A549 (cell line): ENCODE results near the gene ELF4. TPM values are rescaled to one million over a fixed set of nuclear protein-coding genes. Genes with fewer than 3 reads are reported as not detected.

ENCODE experiments used
- ATAC-seq, 2 experiments: fragments of 200-7000 bp in 1 of 2; fragments of >200 bp in 1 of 2; cut with Nextera tagmentation in 1 of 2; cut with Tn5 transposase in 1 of 2; 3 replicates each; pipeline versions ENCODE4 v1.8.0 to v1.9.1; 2018 to 2020; ENCODE audit warnings: mild to moderate bottlenecking in 1 of 2, moderate library complexity in 1 of 2
- CTCF ChIA-PET: fragments of 300-600 bp; sonication (Branson Sonifier 250); formaldehyde crosslinking; extraction: SDS; loops from one replicate; lab custom pipeline; 2021; ENCODE audit warnings: antibody characterized with exemption, inconsistent platforms; lab: Yijun Ruan, JAX
- POLR2A ChIA-PET: fragments of 350-600 bp; formaldehyde crosslinking; extraction: SDS; loops from one replicate; lab custom pipeline; 2021; ENCODE audit warnings: antibody characterized with exemption, inconsistent platforms; lab: Yijun Ruan, JAX
- DNase-seq, 2 experiments: peaks; one replicate each; pipeline versions ENCODE4 v3.0.0 to v3.0.0-alpha.2; 2011 to 2016; ENCODE audit warnings: low read depth in 1 of 2, low spot score in 1 of 2
- FAIRE-seq: peaks from 2 replicates; lab custom pipeline; 2011; peaks lifted over from hg19 to GRCh38; lab: Jason Lieb, UNC
- H3K27ac ChIP-seq, 2 experiments: fragments of >200 bp; sonication (Bioruptor Twin); formaldehyde crosslinking; 3 replicates each; pipeline ENCODE4 v1.5.1; 2016 to 2017
- H3K4me1 ChIP-seq: fragments of >200 bp; sonication (Bioruptor Twin); formaldehyde crosslinking; 3 replicates; pipeline ENCODE4 v1.6.1; 2016
- H3K4me2 ChIP-seq: fragments of >200 bp; sonication (Bioruptor Twin); formaldehyde crosslinking; 3 replicates; pipeline ENCODE4 v1.6.1; 2016
- H3K4me3 ChIP-seq: fragments of >200 bp; sonication (Bioruptor Twin); formaldehyde crosslinking; 3 replicates; pipeline ENCODE4 v1.5.1; 2016
- H3K9me3 ChIP-seq: fragments of >200 bp; sonication (Bioruptor Twin); formaldehyde crosslinking; 3 replicates; pipeline ENCODE4 v1.6.1; 2016
- CHD4 ChIP-seq: fragments of 200-600 bp; sonication (generic); IDR thresholded peaks from 2 replicates; pipeline ENCODE4 v1.6.1; 2016; ENCODE audit warnings: antibody characterized with exemption, mild to moderate bottlenecking, borderline replicate concordance
- EHF ChIP-seq: fragments of 250-450 bp; sonication (Bioruptor Pico); IDR thresholded peaks from 2 replicates; pipeline ENCODE4 v1.5.0; 2020; ENCODE audit warnings: mild to moderate bottlenecking
- ESRRA ChIP-seq: fragments of 150-350 bp; IDR thresholded peaks from 2 replicates; pipeline ENCODE4 v1.6.1; 2014; ENCODE audit warnings: mild to moderate bottlenecking, low read length, borderline replicate concordance
- FOSL2 ChIP-seq, 2 experiments: fragments of 450-650 bp in 1 of 2; fragments of >200 bp in 1 of 2; sonication (Bioruptor Twin) in 1 of 2; formaldehyde crosslinking; IDR thresholded peaks; 2 replicates each; pipeline versions ENCODE4 v1.5.0 to v1.6.1; 2016 to 2020; ENCODE audit warnings: mild to moderate bottlenecking in 1 of 2, moderate library complexity in 1 of 2
- GATA3 ChIP-seq: IDR thresholded peaks from 2 replicates; pipeline ENCODE4 v1.6.1; 2012; ENCODE audit warnings: borderline replicate concordance
- HEYL ChIP-seq: fragments of 250-450 bp; sonication (Bioruptor Pico); IDR thresholded peaks from 2 replicates; pipeline ENCODE4 v1.8.0; 2021; ENCODE audit warnings: mild to moderate bottlenecking, moderate library complexity
- HOXB5 ChIP-seq: fragments of 250-450 bp; sonication (Bioruptor Pico); IDR thresholded peaks from 2 replicates; pipeline ENCODE4 v1.5.0; 2020; ENCODE audit warnings: mild to moderate bottlenecking, moderate library complexity
- KDM1A ChIP-seq: fragments of 200-600 bp; sonication (generic); IDR thresholded peaks from 2 replicates; pipeline ENCODE4 v1.6.1; 2016; ENCODE audit warnings: low read depth, mild to moderate bottlenecking
- MAFK ChIP-seq: fragments of 450-650 bp; IDR thresholded peaks from 2 replicates; pipeline ENCODE4 v1.6.1; 2014; ENCODE audit not compliant: partially characterized antibody
- MYC ChIP-seq: IDR thresholded peaks from 2 replicates; pipeline ENCODE4 v1.6.1; 2012; ENCODE audit warnings: mild to moderate bottlenecking, inconsistent platforms, low read length, improper control_type of control experiment, borderline replicate concordance
- PHF8 ChIP-seq: fragments of 200-600 bp; sonication (generic); IDR thresholded peaks from 2 replicates; pipeline ENCODE4 v1.6.1; 2016; ENCODE audit warnings: low read depth, mild to moderate bottlenecking, antibody characterized with exemption, moderate library complexity, borderline replicate concordance
- POLR2A ChIP-seq: IDR thresholded peaks from 2 replicates; pipeline ENCODE4 v1.6.1; 2012; ENCODE audit warnings: mild to moderate bottlenecking, low read length
- POLR2AphosphoS2 ChIP-seq: conservative IDR thresholded peaks from 2 replicates; pipeline ENCODE4 v1.6.1; 2012; ENCODE audit warnings: low read length, improper control_type of control experiment, inconsistent platforms
- RAD21 ChIP-seq, 2 experiments: fragments of >200 bp in 1 of 2; sonication (Bioruptor Twin) in 1 of 2; formaldehyde crosslinking in 1 of 2; IDR thresholded peaks in 1 of 2; conservative IDR thresholded peaks in 1 of 2; 2 replicates in 1 of 2; 3 replicates in 1 of 2; pipeline ENCODE4 v1.6.1; 2012 to 2018; ENCODE audit warnings: inconsistent platforms in 1 of 2
- RARB ChIP-seq: fragments of 250-450 bp; sonication (Bioruptor Pico); IDR thresholded peaks from 2 replicates; pipeline ENCODE4 v1.8.0; 2021; ENCODE audit warnings: mild to moderate bottlenecking, moderate library complexity
- TP53 ChIP-seq: fragments of 250-450 bp; sonication (Bioruptor Pico); IDR thresholded peaks from 2 replicates; pipeline ENCODE4 v1.5.0; 2021; ENCODE audit warnings: mild to moderate bottlenecking, moderate library complexity
- ZFP36 ChIP-seq: fragments of 450-650 bp; IDR thresholded peaks from 2 replicates; pipeline ENCODE4 v1.6.1; 2014; ENCODE audit warnings: borderline replicate concordance; ENCODE audit not compliant: partially characterized antibody
- WGBS: methylation state at CpG from one replicate; pipeline ENCODE4 v1.1.6; 2017; ENCODE audit errors: missing lambda C conversion rate; 5-methylcytosine and 5-hydroxymethylcytosine counted together
- polyA plus RNA-seq, 4 experiments: library from polyadenylated mRNA; depleted of rRNA in 3 of 4; stranded (reverse); fragments of >200 nt; fragmentation: RNase III in 1 of 4; extraction: RNeasy Plus Mini Kit Qiagen cat#74134 plus additional on column Dnase treatment in 1 of 4; gene quantifications; 2 replicates in 3 of 4; 3 replicates in 1 of 4; pipeline ENCODE4 v1.2.3, GENCODE V29; 2011 to 2017
- TF ChIP-seq, protein P1 (sequence below): fragments of 250-450 bp; sonication (Bioruptor Pico); IDR thresholded peaks from 2 replicates; pipeline ENCODE4 v1.5.0; 2021; ENCODE audit warnings: mild to moderate bottlenecking, moderate library complexity, borderline replicate concordance
- TF ChIP-seq, protein P2 (sequence below): fragments of 200-600 bp; sonication (generic); IDR thresholded peaks from 2 replicates; pipeline ENCODE4 v1.6.1; 2016; ENCODE audit warnings: antibody characterized with exemption, mild to moderate bottlenecking, moderate library complexity
- TF ChIP-seq, protein P3 (sequence below): fragments of >200 bp; sonication (Bioruptor Twin); formaldehyde crosslinking; IDR thresholded peaks from 3 replicates; pipeline ENCODE4 v1.5.1; 2016
- TF ChIP-seq, protein P4 (sequence below): IDR thresholded peaks from 2 replicates; pipeline ENCODE4 v1.6.1; 2012
- TF ChIP-seq, protein P5 (sequence below): fragments of >200 bp; sonication (Bioruptor Twin); formaldehyde crosslinking; IDR thresholded peaks from 2 replicates; pipeline ENCODE4 v1.6.1; 2016

Gene ELF4
- polyA plus RNA-seq, 2 of the 4 experiments (the other 2 are of a cell fraction): 16.0 to 18.0 TPM

DNA sequence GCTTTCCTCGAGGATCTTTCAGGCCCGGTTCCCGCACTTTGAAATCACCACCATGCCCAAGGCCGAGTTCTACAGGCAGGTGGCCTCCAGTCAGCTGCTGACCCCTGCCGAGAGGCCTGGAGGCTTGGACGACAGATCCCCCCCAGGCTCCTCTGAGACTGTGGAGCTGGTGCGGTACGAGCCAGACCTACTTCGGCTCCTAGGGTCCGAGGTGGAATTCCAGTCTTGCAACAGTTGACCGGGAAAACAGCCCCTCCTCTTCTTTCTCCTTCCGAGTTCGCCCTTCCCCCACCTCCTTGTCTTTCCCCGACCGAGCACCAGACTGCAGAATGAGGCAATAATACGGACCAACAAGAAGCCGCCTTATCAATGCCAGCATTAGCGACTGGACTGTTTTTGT is 54.4 kb downstream of the ELF4 start:
- ChIA-PET CTCF (interaction anchor here (0.9 to 1.8 kb wide), 2 partner anchors 24 to 27 kb away, joined by 3 to 6 read pairs; no protein-coding TSS in a partner anchor), POLR2A (no interaction called here)
- WGBS: 89% methylated on average over 18 of the region's 18 CpGs
- no peak overlapping the region for H3K4me2 ChIP-seq
- no peak for TF ChIP-seq RARB
- no peak for TF ChIP-seq CHD4
- TF ChIP-seq TP53 (CRISPR knock-in tag): no peak
- TF ChIP-seq MAFK: no peak
- TF ChIP-seq, protein P1, sequence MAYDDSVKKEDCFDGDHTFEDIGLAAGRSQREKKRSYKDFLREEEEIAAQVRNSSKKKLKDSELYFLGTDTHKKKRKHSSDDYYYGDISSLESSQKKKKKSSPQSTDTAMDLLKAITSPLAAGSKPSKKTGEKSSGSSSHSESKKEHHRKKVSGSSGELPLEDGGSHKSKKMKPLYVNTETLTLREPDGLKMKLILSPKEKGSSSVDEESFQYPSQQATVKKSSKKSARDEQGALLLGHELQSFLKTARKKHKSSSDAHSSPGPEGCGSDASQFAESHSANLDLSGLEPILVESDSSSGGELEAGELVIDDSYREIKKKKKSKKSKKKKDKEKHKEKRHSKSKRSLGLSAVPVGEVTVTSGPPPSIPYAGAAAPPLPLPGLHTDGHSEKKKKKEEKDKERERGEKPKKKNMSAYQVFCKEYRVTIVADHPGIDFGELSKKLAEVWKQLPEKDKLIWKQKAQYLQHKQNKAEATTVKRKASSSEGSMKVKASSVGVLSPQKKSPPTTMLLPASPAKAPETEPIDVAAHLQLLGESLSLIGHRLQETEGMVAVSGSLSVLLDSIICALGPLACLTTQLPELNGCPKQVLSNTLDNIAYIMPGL (CRISPR knock-in tag): no peak
- TF ChIP-seq POLR2AphosphoS2: no peak
- no peak for TF ChIP-seq KDM1A
- no peaks in the 10 kb centered on the region for H3K9me3 ChIP-seq
- no peak overlapping the region for H3K4me3 ChIP-seq
- FAIRE-seq: no peak
- ATAC-seq: no peak
- H3K27ac ChIP-seq: no peak overlapping the region
- no peak for DNase-seq
- peaks cover 4% of the 10 kb centered on the region; the same call in 1 of the 3 replicates for H3K4me1 ChIP-seq

DNA sequence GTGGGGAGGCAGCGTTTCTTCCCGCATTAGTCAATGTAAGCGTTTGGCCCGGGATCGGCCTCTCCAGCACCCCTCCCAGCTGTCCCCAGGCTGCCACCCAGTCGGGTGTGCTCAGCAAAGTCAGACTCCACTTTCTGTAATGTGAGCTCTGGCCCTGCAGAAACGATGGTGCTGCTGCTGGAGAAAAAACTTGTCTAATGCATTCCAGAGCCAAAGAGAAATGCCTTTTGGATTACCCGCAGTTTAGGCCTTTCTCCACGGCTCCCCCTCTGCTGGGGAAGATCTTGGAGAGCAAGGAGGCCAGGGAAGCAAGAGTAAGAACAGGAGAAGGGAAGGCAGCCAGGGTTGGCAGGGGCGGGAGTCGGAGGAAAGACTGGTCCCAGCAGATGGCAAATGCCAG is 55.2 kb downstream of the ELF4 start:
- ChIA-PET POLR2A (no interaction called here), CTCF (interaction anchor here (0.9 to 1.8 kb wide), 2 partner anchors 25 to 26 kb away, joined by 3 to 6 read pairs; no protein-coding TSS in a partner anchor)
- Histone ChIP-seq H3K9me3 (no peaks in the 10 kb centered on the region), H3K4me1 (peaks cover 3% of the 10 kb centered on the region; the same call in 1 of the 3 replicates), H3K4me2 (no peak overlapping the region), H3K4me3 (no peak overlapping the region), H3K27ac (no peak overlapping the region)
- ATAC-seq (no peak), FAIRE-seq (no peak), DNase-seq (no peak)
- 75% methylated on average over 10 of the region's 11 CpGs for WGBS
- TF ChIP-seq EHF (CRISPR knock-in tag) (no peak), FOSL2 (IDR thresholded peaks at IDR 0.05) (no peak), FOSL2 (CRISPR knock-in tag; IDR thresholded peaks at IDR 0.05) (no peak), POLR2A (no peak), HOXB5 (CRISPR knock-in tag) (no peak), PHF8 (no peak), HEYL (CRISPR knock-in tag) (no peak), CHD4 (no peak), MYC (no peak), RAD21 (conservative IDR thresholded peaks at IDR 0.05 in 1 of 2, IDR thresholded peaks at IDR 0.05 in 1 of 2) (no peak), ESRRA (no peak), GATA3 (no peak), ZFP36 (no peak)
- TF ChIP-seq, protein P2, sequence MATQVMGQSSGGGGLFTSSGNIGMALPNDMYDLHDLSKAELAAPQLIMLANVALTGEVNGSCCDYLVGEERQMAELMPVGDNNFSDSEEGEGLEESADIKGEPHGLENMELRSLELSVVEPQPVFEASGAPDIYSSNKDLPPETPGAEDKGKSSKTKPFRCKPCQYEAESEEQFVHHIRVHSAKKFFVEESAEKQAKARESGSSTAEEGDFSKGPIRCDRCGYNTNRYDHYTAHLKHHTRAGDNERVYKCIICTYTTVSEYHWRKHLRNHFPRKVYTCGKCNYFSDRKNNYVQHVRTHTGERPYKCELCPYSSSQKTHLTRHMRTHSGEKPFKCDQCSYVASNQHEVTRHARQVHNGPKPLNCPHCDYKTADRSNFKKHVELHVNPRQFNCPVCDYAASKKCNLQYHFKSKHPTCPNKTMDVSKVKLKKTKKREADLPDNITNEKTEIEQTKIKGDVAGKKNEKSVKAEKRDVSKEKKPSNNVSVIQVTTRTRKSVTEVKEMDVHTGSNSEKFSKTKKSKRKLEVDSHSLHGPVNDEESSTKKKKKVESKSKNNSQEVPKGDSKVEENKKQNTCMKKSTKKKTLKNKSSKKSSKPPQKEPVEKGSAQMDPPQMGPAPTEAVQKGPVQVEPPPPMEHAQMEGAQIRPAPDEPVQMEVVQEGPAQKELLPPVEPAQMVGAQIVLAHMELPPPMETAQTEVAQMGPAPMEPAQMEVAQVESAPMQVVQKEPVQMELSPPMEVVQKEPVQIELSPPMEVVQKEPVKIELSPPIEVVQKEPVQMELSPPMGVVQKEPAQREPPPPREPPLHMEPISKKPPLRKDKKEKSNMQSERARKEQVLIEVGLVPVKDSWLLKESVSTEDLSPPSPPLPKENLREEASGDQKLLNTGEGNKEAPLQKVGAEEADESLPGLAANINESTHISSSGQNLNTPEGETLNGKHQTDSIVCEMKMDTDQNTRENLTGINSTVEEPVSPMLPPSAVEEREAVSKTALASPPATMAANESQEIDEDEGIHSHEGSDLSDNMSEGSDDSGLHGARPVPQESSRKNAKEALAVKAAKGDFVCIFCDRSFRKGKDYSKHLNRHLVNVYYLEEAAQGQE: no peak
- TF ChIP-seq, protein P3, sequence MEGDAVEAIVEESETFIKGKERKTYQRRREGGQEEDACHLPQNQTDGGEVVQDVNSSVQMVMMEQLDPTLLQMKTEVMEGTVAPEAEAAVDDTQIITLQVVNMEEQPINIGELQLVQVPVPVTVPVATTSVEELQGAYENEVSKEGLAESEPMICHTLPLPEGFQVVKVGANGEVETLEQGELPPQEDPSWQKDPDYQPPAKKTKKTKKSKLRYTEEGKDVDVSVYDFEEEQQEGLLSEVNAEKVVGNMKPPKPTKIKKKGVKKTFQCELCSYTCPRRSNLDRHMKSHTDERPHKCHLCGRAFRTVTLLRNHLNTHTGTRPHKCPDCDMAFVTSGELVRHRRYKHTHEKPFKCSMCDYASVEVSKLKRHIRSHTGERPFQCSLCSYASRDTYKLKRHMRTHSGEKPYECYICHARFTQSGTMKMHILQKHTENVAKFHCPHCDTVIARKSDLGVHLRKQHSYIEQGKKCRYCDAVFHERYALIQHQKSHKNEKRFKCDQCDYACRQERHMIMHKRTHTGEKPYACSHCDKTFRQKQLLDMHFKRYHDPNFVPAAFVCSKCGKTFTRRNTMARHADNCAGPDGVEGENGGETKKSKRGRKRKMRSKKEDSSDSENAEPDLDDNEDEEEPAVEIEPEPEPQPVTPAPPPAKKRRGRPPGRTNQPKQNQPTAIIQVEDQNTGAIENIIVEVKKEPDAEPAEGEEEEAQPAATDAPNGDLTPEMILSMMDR: no peak
- TF ChIP-seq, protein P4, sequence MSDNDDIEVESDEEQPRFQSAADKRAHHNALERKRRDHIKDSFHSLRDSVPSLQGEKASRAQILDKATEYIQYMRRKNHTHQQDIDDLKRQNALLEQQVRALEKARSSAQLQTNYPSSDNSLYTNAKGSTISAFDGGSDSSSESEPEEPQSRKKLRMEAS: no peak
- TF ChIP-seq, protein P5, sequence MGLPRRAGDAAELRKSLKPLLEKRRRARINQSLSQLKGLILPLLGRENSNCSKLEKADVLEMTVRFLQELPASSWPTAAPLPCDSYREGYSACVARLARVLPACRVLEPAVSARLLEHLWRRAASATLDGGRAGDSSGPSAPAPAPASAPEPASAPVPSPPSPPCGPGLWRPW: no peak
